MM.1S (cell line): ENCODE data around the gene DISC1.
"Not testable (repeated sequence)": the region's sequence is repeated elsewhere in the genome, so short reads cannot be mapped to it uniquely, and the experiment has no call there.

Experiments
- DNase-seq: peaks from one replicate; pipeline ENCODE4 v3.0.0-alpha.2; 2015
- H2AFZ ChIP-seq: fragments of 300-600 bp; sonication (generic); 2 replicates; pipeline ENCODE4 v1.6.0; 2016; ENCODE audit warnings: antibody characterized with exemption, low read length
- H3F3A ChIP-seq: fragments of 300-600 bp; sonication (generic); 2 replicates; pipeline ENCODE4 v1.6.1; 2016; ENCODE audit warnings: mild to moderate bottlenecking, antibody characterized with exemption, low read length, moderate library complexity, mixed read lengths; ENCODE audit not compliant: insufficient read depth
- H3K27ac ChIP-seq: fragments of 300-600 bp; sonication (generic); 2 replicates; pipeline ENCODE4 v1.5.1; 2016; ENCODE audit warnings: mild to moderate bottlenecking, low read length
- H3K27me3 ChIP-seq: fragments of 300-600 bp; sonication (generic); replicated peaks from 2 replicates; pipeline ENCODE4 v1.6.0; 2016; ENCODE audit warnings: low read length; ENCODE audit not compliant: insufficient read depth
- H3K36me3 ChIP-seq: fragments of 300-600 bp; sonication (generic); replicated peaks from 2 replicates; pipeline ENCODE4 v1.6.1; 2016; ENCODE audit warnings: mild to moderate bottlenecking, low read length, mixed read lengths; ENCODE audit not compliant: insufficient read depth
- H3K4me1 ChIP-seq: fragments of 300-600 bp; sonication (generic); 2 replicates; pipeline ENCODE4 v1.6.1; 2016; ENCODE audit warnings: low read length, mixed read lengths
- H3K4me2 ChIP-seq: fragments of 300-600 bp; sonication (generic); 2 replicates; pipeline ENCODE4 v1.6.0; 2016; ENCODE audit warnings: low read depth, low read length
- H3K4me3 ChIP-seq: fragments of 300-600 bp; sonication (generic); 2 replicates; pipeline ENCODE4 v1.5.1; 2016; ENCODE audit warnings: low read length, mixed read lengths
- H3K79me2 ChIP-seq: fragments of 300-600 bp; sonication (generic); 2 replicates; pipeline ENCODE4 v1.6.1; 2016; ENCODE audit warnings: mixed run types, low read length, mixed read lengths
- H3K9ac ChIP-seq: fragments of 300-600 bp; sonication (generic); 2 replicates; pipeline ENCODE4 v1.6.1; 2016; ENCODE audit warnings: low read length, mixed read lengths
- H3K9me2 ChIP-seq: fragments of 300-600 bp; sonication (generic); replicated peaks from 2 replicates; pipeline ENCODE4 v1.6.1; 2016; ENCODE audit warnings: mild to moderate bottlenecking, low read length, mixed read lengths; ENCODE audit not compliant: insufficient read depth
- H3K9me3 ChIP-seq: fragments of 300-600 bp; sonication (generic); replicated peaks from 2 replicates; pipeline ENCODE4 v1.6.1; 2016; ENCODE audit warnings: mild to moderate bottlenecking, low read length, mixed read lengths; ENCODE audit not compliant: insufficient read depth
- H4K20me1 ChIP-seq: fragments of 300-600 bp; sonication (generic); 2 replicates; pipeline ENCODE4 v1.6.1; 2016; ENCODE audit warnings: mild to moderate bottlenecking, low read length, moderate library complexity, mixed read lengths; ENCODE audit not compliant: insufficient read depth
- CTCF ChIP-seq: fragments of 300-600 bp; sonication (generic); IDR thresholded peaks from 2 replicates; pipeline ENCODE4 v1.5.1; 2016; ENCODE audit warnings: antibody characterized with exemption, low read length, mixed read lengths
- EZH2 ChIP-seq: fragments of 300-600 bp; sonication (generic); optimal IDR thresholded peaks from 2 replicates; pipeline ENCODE3; 2017; ENCODE audit warnings: low read depth, mild to moderate bottlenecking, antibody characterized with exemption, low read length, mixed read lengths
- EZH2phosphoT487 ChIP-seq: fragments of 300-600 bp; sonication (generic); IDR thresholded peaks from 2 replicates; pipeline ENCODE4 v1.6.1; 2018; ENCODE audit warnings: antibody characterized with exemption, low read length

The DISC1 gene

GRCh38 chr1:231592809-231593208, 33.8 kb upstream of the DISC1 start:
- DNase-seq = no peak
- no peaks in the 10 kb centered on the region for H3K4me1 ChIP-seq
- no peaks in the 10 kb centered on the region for H3K27me3 ChIP-seq
- H3K9me2 ChIP-seq = no peaks in the 10 kb centered on the region
- no peak overlapping the region for H3K9ac ChIP-seq
- H3K4me2 ChIP-seq = no peak overlapping the region
- no peaks in the 10 kb centered on the region for H3K9me3 ChIP-seq
- H2AFZ ChIP-seq = no peak overlapping the region
- no peaks in the 10 kb centered on the region for H3K36me3 ChIP-seq
- no peaks in the 10 kb centered on the region for H3K79me2 ChIP-seq
- H3K4me3 ChIP-seq = no peak overlapping the region
- H4K20me1 ChIP-seq = no peaks in the 10 kb centered on the region
- H3K27ac ChIP-seq = no peak overlapping the region
- TF ChIP-seq CTCF (no peak), EZH2 (no peak), EZH2phosphoT487 (no peak)
- no peaks in the 10 kb centered on the region for H3F3A ChIP-seq

GRCh38 chr1:231593264-231593663, 33.3 kb upstream of the DISC1 start:
- H3K9me3 ChIP-seq, DNase-seq, H3K4me3 ChIP-seq, H3K4me1 ChIP-seq, H3K9me2 ChIP-seq, H3K4me2 ChIP-seq, H3F3A ChIP-seq, H3K79me2 ChIP-seq, H3K36me3 ChIP-seq, H3K27ac ChIP-seq, H2AFZ ChIP-seq, H4K20me1 ChIP-seq, H3K27me3 ChIP-seq, H3K9ac ChIP-seq: not testable (repeated sequence)

GRCh38 chr1:231594123-231594522, 32.5 kb upstream of the DISC1 start:
- no peaks in the 10 kb centered on the region for H4K20me1 ChIP-seq
- H3K27me3 ChIP-seq = no peaks in the 10 kb centered on the region
- no peaks in the 10 kb centered on the region for H3K9me2 ChIP-seq
- H3K27ac ChIP-seq = no peak overlapping the region
- H3K4me1 ChIP-seq = no peaks in the 10 kb centered on the region
- H3K4me3 ChIP-seq = no peak overlapping the region
- H3K9me3 ChIP-seq = no peaks in the 10 kb centered on the region
- DNase-seq = no peak
- H3K36me3 ChIP-seq = no peaks in the 10 kb centered on the region
- no peaks in the 10 kb centered on the region for H3F3A ChIP-seq
- TF ChIP-seq CTCF (no peak), EZH2phosphoT487 (no peak), EZH2 (no peak)
- no peak overlapping the region for H2AFZ ChIP-seq
- H3K4me2 ChIP-seq = no peak overlapping the region
- no peak overlapping the region for H3K9ac ChIP-seq
- H3K79me2 ChIP-seq = no peaks in the 10 kb centered on the region

GRCh38 chr1:231594749-231595148, 31.8 kb upstream of the DISC1 start:
- Histone ChIP-seq H3K9me2 (no peaks in the 10 kb centered on the region), H3F3A (no peaks in the 10 kb centered on the region), H4K20me1 (no peaks in the 10 kb centered on the region), H3K9ac (no peak overlapping the region), H3K27ac (no peak overlapping the region), H3K4me3 (no peak overlapping the region), H3K4me1 (no peaks in the 10 kb centered on the region), H3K79me2 (no peaks in the 10 kb centered on the region), H3K9me3 (no peaks in the 10 kb centered on the region), H3K4me2 (no peak overlapping the region), H2AFZ (no peak overlapping the region), H3K27me3 (no peaks in the 10 kb centered on the region), H3K36me3 (no peaks in the 10 kb centered on the region)
- TF ChIP-seq EZH2 (no peak), CTCF (no peak), EZH2phosphoT487 (no peak)
- no peak for DNase-seq
